GM12878 (cell line): ENCODE results near the gene TRIP12. TPM values are rescaled to one million over a fixed set of nuclear protein-coding genes. Genes with fewer than 3 reads are reported as not detected.

Experiments
- ATAC-seq: fragments of 200-7000 bp; cut with Tn5 transposase; 3 replicates; pipeline ENCODE4 v1.9.1; 2020; ENCODE audit warnings: mild to moderate bottlenecking, moderate library complexity
- BruUV-seq: library from RNA; stranded (reverse); fragments of 400-500 nt; replicated peaks from 2 replicates; lab custom pipeline; 2021; lab: Mats Ljungman, UMichigan
- CTCF ChIA-PET: fragments of 300-600 bp; sonication (Branson Sonifier 250); formaldehyde crosslinking; extraction: SDS; loops from one replicate; lab custom pipeline; 2021; ENCODE audit warnings: inconsistent platforms; lab: Yijun Ruan, JAX
- POLR2A ChIA-PET: fragments of 350-600 bp; formaldehyde crosslinking; extraction: SDS; loops from one replicate; lab custom pipeline; 2021; ENCODE audit warnings: inconsistent platforms; lab: Charles Lee
- RAD21 ChIA-PET: fragments of 300-600 bp; sonication (Branson Sonifier 250); formaldehyde crosslinking; loops from one replicate; lab custom pipeline; 2023; ENCODE audit warnings: antibody characterized with exemption; ENCODE audit not compliant: unreplicated experiment; lab: Charles Lee
- SMC1A ChIA-PET: fragments of 300-600 bp; sonication (Branson Sonifier 250); formaldehyde crosslinking; loops from one replicate; lab custom pipeline; 2023; ENCODE audit not compliant: unreplicated experiment, uncharacterized antibody; lab: Charles Lee
- DNase-seq: peaks from one replicate; pipeline ENCODE4 v3.0.0-alpha.2; 2011; ENCODE audit warnings: low read depth, low spot score
- FAIRE-seq: peaks from 3 replicates; lab custom pipeline; 2011; peaks lifted over from hg19 to GRCh38; lab: Jason Lieb, UNC
- H2AFZ ChIP-seq: 2 replicates; pipeline ENCODE4 v1.6.0; 2011; ENCODE audit warnings: low read depth, low read length, control low read depth; ENCODE audit not compliant: control insufficient read depth
- H3K27ac ChIP-seq: 2 replicates; pipeline ENCODE4 v1.5.1; 2011; ENCODE audit warnings: control low read depth; ENCODE audit not compliant: control insufficient read depth, insufficient read depth
- H3K27me3 ChIP-seq, 2 experiments: replicated peaks in 1 of 2; 2 replicates each; pipeline versions ENCODE4 v1.6.0 to v1.6.1; 2011; ENCODE audit warnings: low read length in 1 of 2; ENCODE audit not compliant: control insufficient read depth in 2 of 2, insufficient read depth in 2 of 2
- H3K36me3 ChIP-seq, 2 experiments: 2 replicates each; pipeline ENCODE4 v1.5.1; 2011; ENCODE audit warnings: low read length in 1 of 2; ENCODE audit not compliant: control insufficient read depth in 2 of 2, insufficient read depth in 2 of 2
- H3K4me1 ChIP-seq: 2 replicates; pipeline ENCODE4 v1.6.1; 2011; ENCODE audit warnings: mild to moderate bottlenecking, low read length, moderate library complexity, mixed read lengths; ENCODE audit not compliant: control insufficient read depth, insufficient read depth
- H3K4me2 ChIP-seq: 2 replicates; pipeline ENCODE4 v1.6.0; 2011; ENCODE audit warnings: control low read depth; ENCODE audit not compliant: control insufficient read depth, insufficient read depth
- H3K4me3 ChIP-seq: fragments of 200-600 bp; sonication (generic); 2 replicates; pipeline ENCODE4 v1.5.1; 2016
- H3K79me2 ChIP-seq: 2 replicates; pipeline ENCODE4 v1.6.0; 2011; ENCODE audit warnings: low read length; ENCODE audit not compliant: control insufficient read depth, insufficient read depth
- H3K9ac ChIP-seq: 2 replicates; pipeline ENCODE4 v1.8.0; 2011; ENCODE audit warnings: low read length, control low read depth, mixed read lengths; ENCODE audit not compliant: control insufficient read depth, insufficient read depth
- H3K9me3 ChIP-seq: replicated peaks from 3 replicates; pipeline ENCODE4 v1.5.1; 2011; ENCODE audit warnings: mild to moderate bottlenecking, low read length; ENCODE audit not compliant: control insufficient read depth, insufficient read depth
- H4K20me1 ChIP-seq: 2 replicates; pipeline ENCODE4 v1.6.0; 2011; ENCODE audit not compliant: control insufficient read depth, insufficient read depth
- BRCA1 ChIP-seq: IDR thresholded peaks from 2 replicates; pipeline ENCODE4 v1.6.1; 2011; ENCODE audit warnings: low read depth, low read length, improper control_type of control experiment
- CBX5 ChIP-seq: sonication (generic); IDR thresholded peaks from 2 replicates; pipeline ENCODE4 v1.6.1; 2016; ENCODE audit warnings: low read depth, moderate library complexity, mild to moderate bottlenecking, inconsistent platforms
- EED ChIP-seq: sonication (generic); IDR thresholded peaks from 2 replicates; pipeline ENCODE4 v1.6.1; 2016; ENCODE audit warnings: antibody characterized with exemption, low read depth
- POLR2AphosphoS5 ChIP-seq: IDR thresholded peaks from 2 replicates; pipeline ENCODE4 v1.6.1; 2011; ENCODE audit warnings: mild to moderate bottlenecking, low read length, inconsistent platforms
- POU2F2 ChIP-seq: IDR thresholded peaks from 3 replicates; pipeline ENCODE4 v1.6.1; 2011; ENCODE audit warnings: low read depth, mild to moderate bottlenecking, low read length, borderline replicate concordance
- RCOR1 ChIP-seq: conservative IDR thresholded peaks from 2 replicates; pipeline ENCODE4 v1.6.1; 2012; ENCODE audit warnings: low read depth, low read length, improper control_type of control experiment
- SKIL ChIP-seq: fragments of 450-650 bp; IDR thresholded peaks from 2 replicates; pipeline ENCODE4 v1.6.1; 2017; ENCODE audit warnings: mild to moderate bottlenecking, low read depth, inconsistent platforms; ENCODE audit not compliant: poor library complexity, severe bottlenecking
- STAT3 ChIP-seq: IDR thresholded peaks from 2 replicates; pipeline ENCODE4 v1.6.1; 2011; ENCODE audit warnings: low read depth, low read length, improper control_type of control experiment
- USF1 ChIP-seq: IDR thresholded peaks from 2 replicates; pipeline ENCODE4 v1.6.1; 2011; ENCODE audit warnings: borderline replicate concordance, low read depth, mild to moderate bottlenecking, moderate library complexity, mixed read lengths, low read length; ENCODE audit not compliant: insufficient read depth; ENCODE audit errors: extremely low read length
- YBX1 ChIP-seq: fragments of 450-650 bp; IDR thresholded peaks from 2 replicates; pipeline ENCODE4 v1.6.1; 2016; ENCODE audit warnings: antibody characterized with exemption
- ZBTB40 ChIP-seq: fragments of 450-650 bp; IDR thresholded peaks from 2 replicates; pipeline ENCODE4 v1.6.1; 2016; ENCODE audit warnings: mild to moderate bottlenecking, moderate library complexity, borderline replicate concordance
- WGBS: methylation state at CpG from one replicate; pipeline ENCODE4 v1.1.6; 2016; ENCODE audit warnings: low lambda C conversion rate; ENCODE audit not compliant: insufficient replicate concordance, insufficient coverage; ENCODE audit errors: missing lambda C conversion rate; 5-methylcytosine and 5-hydroxymethylcytosine counted together
- in situ Hi-C: fragments of 300-500 bp; cut with MboI; formaldehyde crosslinking; loops from 9 replicates; pipeline ENCODE4 v1.14.3; 2018; ENCODE audit warnings: mixed read lengths
- intact Hi-C: fragments of 100-400 bp; cut with micrococcal nuclease; formaldehyde crosslinking; loops from one replicate; pipeline ENCODE4 v1.14.2; 2022; ENCODE audit not compliant: unreplicated experiment
- polyA plus RNA-seq, 11 experiments: library from polyadenylated mRNA; depleted of rRNA in 4 of 11; unstranded in 6 of 11; stranded (reverse) in 5 of 11; fragments of >200 nt; fragmentation: Nextera tagmentation in 4 of 11; fragmentation: Illumina TruSeq in 1 of 11; extraction: Ambion mirVana in 4 of 11; extraction: Trizol in 1 of 11; gene quantifications; 1 replicate in 1 of 11; 2 replicates in 10 of 11; pipeline versions ENCODE4 v1.2.1 to v1.2.3, GENCODE V29; 2011 to 2016; ENCODE audit warnings: inconsistent platforms in 2 of 11, missing spikeins in 2 of 11, low read depth in 1 of 11
- total RNA-seq, 4 experiments: library from RNA; depleted of rRNA in 3 of 4; stranded (reverse); fragments of >200 nt in 3 of 4; fragmentation: Illumina TruSeq in 1 of 4; extraction: Trizol in 1 of 4; gene quantifications; 2 replicates each; pipeline versions ENCODE4 v1.2.1 to v1.2.3, GENCODE V29; 2013 to 2021

The TRIP12 gene
- total and polyA plus RNA-seq, 10 of the 15 experiments (the other 5 are each of a cell fraction or from before 2014, with no cell fraction given): 23.1 to 207 (median 97.0) TPM

- DNase-seq (no peak), ATAC-seq (no peak), FAIRE-seq (no peak)
- Histone ChIP-seq H3K4me3 (no peak overlapping the region), H2AFZ (no peak overlapping the region), H3K9me3 (no peaks in the 10 kb centered on the region; the same call in 1 of the 3 replicates), H4K20me1 (no peaks in the 10 kb centered on the region), H3K27ac (no peak overlapping the region), H3K36me3 (no peaks in the 10 kb centered on the region), H3K4me1 (no peaks in the 10 kb centered on the region), H3K4me2 (no peak overlapping the region)
- ChIA-PET SMC1A (no interaction called here), POLR2A (no interaction called here), RAD21 (no interaction called here)
- in situ Hi-C loops: no loop called here
- WGBS: 25% methylated on average over 3 of the region's 3 CpGs
- intact Hi-C loops: no loop called here
- BruUV-seq: no TSS peak
- TF ChIP-seq POU2F2 (no peak), USF1 (no peak), BRCA1 (no peak), RCOR1 (no peak), ZBTB40 (no peak), POLR2AphosphoS5 (no peak), YBX1 (no peak), EED (no peak), CBX5 (peak; percentile 74; the same call in 1 of the 2 replicates), SKIL (peak; percentile 26), STAT3 (no peak)
- TF ChIP-seq, all 136 proteins: peak for 2
- CTCF ChIA-PET: no interaction called here
- Histone ChIP-seq H3K27me3 (no peaks in the 10 kb centered on the region), H3K9ac (no peak overlapping the region), H3K79me2 (no peaks in the 10 kb centered on the region)
These were observed 183.7 kb downstream of the TRIP12 start for GRCh38 chr2:229738024-229738625.
